ENCODE results near the gene TRPC4AP. TPM values are rescaled to one million over a fixed set of nuclear protein-coding genes. Genes with fewer than 3 reads are reported as not detected.
A peak's percentile ranks its signal among the peaks of the same experiment; 100 is the strongest.

Gene TRPC4AP
- total RNA-seq, 6 donors from 2014 or later, result 64.3 to 118 (median 80.5) TPM

GRCh38 chr20:35042268-35042667 lies 50.3 kb downstream of the TRPC4AP start:
- Histone ChIP-seq H3K4me3 (no peak overlapping the region), H3K9me3 (no peaks in the 10 kb centered on the region), H3K27me3 (no peaks in the 10 kb centered on the region), H3K4me1 (peaks cover 0 to 15% (median 3%) of the 10 kb centered on the region in 4 donors), H3K36me3 (peaks cover 5 to 78% (median 22%) of the 10 kb centered on the region in 4 donors), H3K27ac (no peak overlapping the region)
- no peak for DNase-seq
- TF ChIP-seq POLR2A (IDR thresholded peaks at IDR 0.05) (no peak), EP300 (IDR thresholded peaks at IDR 0.05) (no peak), CTCF (IDR thresholded peaks at IDR 0.05) (no peak), POLR2AphosphoS5 (IDR thresholded peaks at IDR 0.05) (no peak)
- ATAC-seq (ENCODE audit: low FRiP score in 2 of 2), result no peak

- WGBS, 2 donors, result 84 to 92% methylated on average over 6 of the region's 6 CpGs
- Histone ChIP-seq H3K9me3 (no peaks in the 10 kb centered on the region), H3K27ac (peak overlapping the region in 1 of 4 donors; percentile 20), H3K4me1 (peaks cover 0 to 15% (median 3%) of the 10 kb centered on the region in 4 donors), H3K4me3 (no peak overlapping the region), H3K36me3 (peaks cover 3 to 74% (median 21%) of the 10 kb centered on the region in 4 donors), H3K27me3 (no peaks in the 10 kb centered on the region)
- no peak for TF ChIP-seq CTCF (IDR thresholded peaks at IDR 0.05)
- no peak for DNase-seq
- no peak for ATAC-seq (ENCODE audit: low FRiP score in 2 of 2)
Measured at GRCh38 chr20:35040646-35041045, 52.0 kb downstream of the TRPC4AP start.

GRCh38 chr20:35039846-35040489 lies 52.6 kb downstream of the TRPC4AP start:
- TF ChIP-seq POLR2A (IDR thresholded peaks at IDR 0.05) (no peak), POLR2AphosphoS5 (IDR thresholded peaks at IDR 0.05) (no peak), EP300 (IDR thresholded peaks at IDR 0.05) (no peak), CTCF (IDR thresholded peaks at IDR 0.05) (no peak)
- Histone ChIP-seq H3K4me1 (peaks cover 0 to 15% (median 3%) of the 10 kb centered on the region in 4 donors), H3K27me3 (no peaks in the 10 kb centered on the region), H3K36me3 (peaks cover 4 to 76% (median 21%) of the 10 kb centered on the region in 4 donors), H3K4me3 (no peak overlapping the region), H3K9me3 (no peaks in the 10 kb centered on the region), H3K27ac (peak overlapping the region; percentile 20 to 72 (median 24))
- 74 to 83% methylated on average over 9 of the region's 9 CpGs for WGBS, 2 donors
- DNase-seq (no peak), ATAC-seq (ENCODE audit: low FRiP score in 2 of 2) (no peak)

- WGBS, 2 donors, result 63 to 64% methylated on average over 1 of the region's 1 CpG
- DNase-seq, result peak in 1 of 2 donors; percentile 86
- H3K36me3 ChIP-seq, result peaks cover 10 to 76% (median 25%) of the 10 kb centered on the region in 4 donors
Measured at GRCh38 chr20:35039146-35039545, 53.5 kb downstream of the TRPC4AP start.

More at GRCh38 chr20:35039146-35039545, 53.5 kb downstream of the TRPC4AP start:
- Histone ChIP-seq H3K9me3 (no peaks in the 10 kb centered on the region), H3K27ac (peak overlapping the region; percentile 20 to 72 (median 46)), H3K4me3 (no peak overlapping the region), H3K27me3 (no peaks in the 10 kb centered on the region), H3K4me1 (peaks cover 0 to 15% (median 3%) of the 10 kb centered on the region in 4 donors)
- TF ChIP-seq CTCF (IDR thresholded peaks at IDR 0.05) (no peak), POLR2A (IDR thresholded peaks at IDR 0.05) (no peak), POLR2AphosphoS5 (IDR thresholded peaks at IDR 0.05) (peak; percentile 27 to 43), EP300 (IDR thresholded peaks at IDR 0.05) (peak in 1 of 4 donors; percentile 77)
- peak; percentile 64 to 94 for ATAC-seq (ENCODE audit: low FRiP score in 2 of 2)

All from upper lobe of left lung (tissue), 6 donors.